Neural cell (in vitro differentiated cells): ENCODE data around the gene XYLT2.

ENCODE experiments used
- EZH2 ChIP-seq: fragments of 200-600, 300-800 bp; shearing (Covaris generic), sonication (generic); IDR thresholded peaks from 2 replicates; pipeline ENCODE4 v1.6.1; 2014; ENCODE audit warnings: antibody characterized with exemption, low read length, borderline replicate concordance, mild to moderate bottlenecking; ENCODE audit not compliant: insufficient read depth, poor library complexity, severe bottlenecking
- TF ChIP-seq, protein P1 (sequence below): fragments of 450-650 bp; IDR thresholded peaks from 2 replicates; pipeline ENCODE4 v1.5.1; 2014; ENCODE audit warnings: antibody characterized with exemption, mild to moderate bottlenecking, moderate library complexity; ENCODE audit not compliant: poor library complexity, severe bottlenecking

- TF ChIP-seq EZH2, result no peak
- TF ChIP-seq, protein P1, sequence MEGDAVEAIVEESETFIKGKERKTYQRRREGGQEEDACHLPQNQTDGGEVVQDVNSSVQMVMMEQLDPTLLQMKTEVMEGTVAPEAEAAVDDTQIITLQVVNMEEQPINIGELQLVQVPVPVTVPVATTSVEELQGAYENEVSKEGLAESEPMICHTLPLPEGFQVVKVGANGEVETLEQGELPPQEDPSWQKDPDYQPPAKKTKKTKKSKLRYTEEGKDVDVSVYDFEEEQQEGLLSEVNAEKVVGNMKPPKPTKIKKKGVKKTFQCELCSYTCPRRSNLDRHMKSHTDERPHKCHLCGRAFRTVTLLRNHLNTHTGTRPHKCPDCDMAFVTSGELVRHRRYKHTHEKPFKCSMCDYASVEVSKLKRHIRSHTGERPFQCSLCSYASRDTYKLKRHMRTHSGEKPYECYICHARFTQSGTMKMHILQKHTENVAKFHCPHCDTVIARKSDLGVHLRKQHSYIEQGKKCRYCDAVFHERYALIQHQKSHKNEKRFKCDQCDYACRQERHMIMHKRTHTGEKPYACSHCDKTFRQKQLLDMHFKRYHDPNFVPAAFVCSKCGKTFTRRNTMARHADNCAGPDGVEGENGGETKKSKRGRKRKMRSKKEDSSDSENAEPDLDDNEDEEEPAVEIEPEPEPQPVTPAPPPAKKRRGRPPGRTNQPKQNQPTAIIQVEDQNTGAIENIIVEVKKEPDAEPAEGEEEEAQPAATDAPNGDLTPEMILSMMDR, result no peak
Observed at GRCh38 chr17:50331085-50331791, 14.7 kb upstream of the XYLT2 start.
